Activated T-cell treated with anti-CD3 and anti-CD28 coated beads, Interleukin-2, amount 50 U/mL, for 4 hours (primary cell): ENCODE measurements around the gene TINAGL1. TPM values are rescaled to one million over a fixed set of nuclear protein-coding genes. Genes with fewer than 3 reads are reported as not detected.

Source experiments
- total RNA-seq, 3 donors: library from RNA; stranded (reverse); gene quantifications; one replicate each; pipeline ENCODE4 v1.2.1, GENCODE V29; 2021

The TINAGL1 gene
- total RNA-seq, 3 donors from 2014 or later, result 0.18 to 0.38 TPM; not detected in 1

Other genes starting within 250 kb of the TINAGL1 start
- not detected for gene FABP3, start 203.4 kb upstream of the TINAGL1 start, total RNA-seq
- under 1 TPM; 0.13 to 0.35 (median 0.18) TPM for gene SERINC2, start 163.3 kb upstream of the TINAGL1 start, total RNA-seq
- gene HCRTR1, start 41.2 kb downstream of the TINAGL1 start, total RNA-seq, result not detected
- 10 to 100 TPM; 67.0 to 73.9 (median 71.5) TPM for gene PEF1, start 68.4 kb downstream of the TINAGL1 start, total RNA-seq
- under 1 TPM; 0.57 to 0.89 (median 0.61) TPM for gene COL16A1, start 127.5 kb downstream of the TINAGL1 start, total RNA-seq
- under 1 TPM; 0.18 to 0.68 (median 0.65) TPM for gene ADGRB2, start 187.8 kb downstream of the TINAGL1 start, total RNA-seq
- gene SPOCD1, start 239.5 kb downstream of the TINAGL1 start, total RNA-seq, result under 1 TPM in 1 of 3 donors, not detected in 2; 0.14 TPM